ENCODE data around the gene TP53TG3B.
"Not testable (repeated sequence)": the region's sequence is repeated elsewhere in the genome, so short reads cannot be mapped to it uniquely, and the experiment has no call there.

Gene TP53TG3B

GRCh38 chr16:33360541-33360940 is at the start of gene TP53TG3B:
Gene TP53TG3B, plus strand, starts transcription at chr16:33360841. Its CDS starts 68 bp downstream, at chr16:33360909.
- not testable (repeated sequence) for H3K4me3 ChIP-seq (replicated peaks; ENCODE audit: low read depth, low read length); DNase-seq (ENCODE audit: extremely low read depth, insufficient read length); H3K36me3 ChIP-seq (ENCODE audit: control insufficient read depth, insufficient read depth, low read length); H3K27me3 ChIP-seq (replicated peaks; ENCODE audit: control insufficient read depth, insufficient read depth, low read length)

GRCh38 chr16:33336226-33337012 is 24.2 kb upstream of the TP53TG3B start:
- H3K4me3 ChIP-seq (replicated peaks; ENCODE audit: low read depth, low read length); H3K27me3 ChIP-seq (replicated peaks; ENCODE audit: control insufficient read depth, insufficient read depth, low read length); DNase-seq (ENCODE audit: extremely low read depth, insufficient read length); H3K36me3 ChIP-seq (ENCODE audit: control insufficient read depth, insufficient read depth, low read length): not testable (repeated sequence)

GRCh38 chr16:33337627-33338542 is 22.8 kb upstream of the TP53TG3B start:
- not testable (repeated sequence) for H3K36me3 ChIP-seq (ENCODE audit: control insufficient read depth, insufficient read depth, low read length); H3K27me3 ChIP-seq (replicated peaks; ENCODE audit: control insufficient read depth, insufficient read depth, low read length); H3K4me3 ChIP-seq (replicated peaks; ENCODE audit: low read depth, low read length); DNase-seq (ENCODE audit: extremely low read depth, insufficient read length)

GRCh38 chr16:33338543-33338951 is 22.1 kb upstream of the TP53TG3B start:
- H3K36me3 ChIP-seq (ENCODE audit: control insufficient read depth, insufficient read depth, low read length); H3K4me3 ChIP-seq (replicated peaks; ENCODE audit: low read depth, low read length); DNase-seq (ENCODE audit: extremely low read depth, insufficient read length); H3K27me3 ChIP-seq (replicated peaks; ENCODE audit: control insufficient read depth, insufficient read depth, low read length): not testable (repeated sequence)

- not testable (repeated sequence) for H3K36me3 ChIP-seq (ENCODE audit: control insufficient read depth, insufficient read depth, low read length); H3K27me3 ChIP-seq (replicated peaks; ENCODE audit: control insufficient read depth, insufficient read depth, low read length); H3K4me3 ChIP-seq (replicated peaks; ENCODE audit: low read depth, low read length); DNase-seq (ENCODE audit: extremely low read depth, insufficient read length)
Observed at GRCh38 chr16:33339093-33340061, 21.3 kb upstream of the TP53TG3B start.

Measured in GM06990 (cell line).